ENCODE data around the gene MICAL3. TPM values are rescaled to one million over a fixed set of nuclear protein-coding genes. Genes with fewer than 3 reads are reported as not detected.

The MICAL3 gene
- total and polyA plus RNA-seq, 9 of the 15 experiments (the other 6 are each of a cell fraction or from before 2014, with no cell fraction given), result 0.53 to 32.1 (median 12.3) TPM

DNA sequence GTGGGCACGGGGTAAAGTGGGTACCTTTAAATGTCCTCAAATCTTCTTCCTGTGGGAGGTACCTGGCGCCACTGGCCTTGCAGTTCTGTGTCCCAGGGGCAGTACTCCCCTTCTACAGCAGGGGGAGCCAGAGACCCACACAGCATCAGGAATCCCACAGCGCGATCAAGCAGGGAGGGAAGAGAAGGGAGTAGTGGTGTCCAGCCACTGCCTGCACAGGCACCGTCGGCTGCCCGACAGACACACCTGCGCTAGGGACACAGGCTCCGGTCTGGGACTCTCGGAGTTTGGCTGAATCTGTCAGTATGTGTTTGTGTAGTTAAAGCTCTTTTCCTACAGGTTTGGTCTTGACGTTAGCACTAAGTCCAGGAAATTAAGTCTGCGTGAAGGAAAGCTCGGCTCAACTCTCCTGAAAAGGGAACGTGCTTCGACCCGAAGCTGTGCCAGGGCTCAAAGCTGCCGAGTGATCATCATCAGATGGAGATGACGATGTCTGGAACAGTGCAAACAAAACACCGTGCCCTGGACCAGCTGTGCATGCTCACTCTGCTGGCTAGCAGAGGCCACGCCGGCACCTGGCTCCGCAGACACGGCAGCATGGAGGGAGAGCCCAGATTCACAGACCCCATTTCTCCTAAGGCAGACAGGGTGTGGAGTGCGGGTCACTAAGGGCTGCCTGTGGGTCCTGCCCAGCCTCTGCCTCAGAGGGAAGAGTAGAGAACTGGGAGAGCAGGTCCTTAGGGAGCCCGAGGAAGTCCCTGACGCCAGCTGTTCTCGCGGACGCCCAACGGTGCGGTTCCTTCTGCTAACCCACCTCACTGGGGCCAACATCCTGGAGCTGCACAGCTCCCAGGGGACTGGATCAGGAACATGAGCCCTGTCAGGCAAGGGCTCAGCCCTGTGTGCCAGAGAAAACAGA is 194.1 kb downstream of the MICAL3 start (continued):
- TF ChIP-seq ZNF695 (CRISPR knock-in tag; IDR thresholded peaks at IDR 0.05), result no peak
- TF ChIP-seq ZNF212 (CRISPR knock-in tag; IDR thresholded peaks at IDR 0.05), result no peak
- TF ChIP-seq ZFP36 (IDR thresholded peaks at IDR 0.05; ENCODE audit: low read depth, low read length, partially characterized antibody), result no peak
- TF ChIP-seq DDX20 (tag; IDR thresholded peaks at IDR 0.05; ENCODE audit: low read depth), result no peak
- no peak for TF ChIP-seq SMARCA5 (IDR thresholded peaks at IDR 0.05)
- TF ChIP-seq, protein P1, sequence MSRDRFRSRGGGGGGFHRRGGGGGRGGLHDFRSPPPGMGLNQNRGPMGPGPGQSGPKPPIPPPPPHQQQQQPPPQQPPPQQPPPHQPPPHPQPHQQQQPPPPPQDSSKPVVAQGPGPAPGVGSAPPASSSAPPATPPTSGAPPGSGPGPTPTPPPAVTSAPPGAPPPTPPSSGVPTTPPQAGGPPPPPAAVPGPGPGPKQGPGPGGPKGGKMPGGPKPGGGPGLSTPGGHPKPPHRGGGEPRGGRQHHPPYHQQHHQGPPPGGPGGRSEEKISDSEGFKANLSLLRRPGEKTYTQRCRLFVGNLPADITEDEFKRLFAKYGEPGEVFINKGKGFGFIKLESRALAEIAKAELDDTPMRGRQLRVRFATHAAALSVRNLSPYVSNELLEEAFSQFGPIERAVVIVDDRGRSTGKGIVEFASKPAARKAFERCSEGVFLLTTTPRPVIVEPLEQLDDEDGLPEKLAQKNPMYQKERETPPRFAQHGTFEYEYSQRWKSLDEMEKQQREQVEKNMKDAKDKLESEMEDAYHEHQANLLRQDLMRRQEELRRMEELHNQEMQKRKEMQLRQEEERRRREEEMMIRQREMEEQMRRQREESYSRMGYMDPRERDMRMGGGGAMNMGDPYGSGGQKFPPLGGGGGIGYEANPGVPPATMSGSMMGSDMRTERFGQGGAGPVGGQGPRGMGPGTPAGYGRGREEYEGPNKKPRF (IDR thresholded peaks at IDR 0.05; ENCODE audit: low read depth, low read length), result no peak
- TF ChIP-seq ZNF717 (CRISPR knock-in tag; IDR thresholded peaks at IDR 0.05), result no peak
- TF ChIP-seq, protein P2, sequence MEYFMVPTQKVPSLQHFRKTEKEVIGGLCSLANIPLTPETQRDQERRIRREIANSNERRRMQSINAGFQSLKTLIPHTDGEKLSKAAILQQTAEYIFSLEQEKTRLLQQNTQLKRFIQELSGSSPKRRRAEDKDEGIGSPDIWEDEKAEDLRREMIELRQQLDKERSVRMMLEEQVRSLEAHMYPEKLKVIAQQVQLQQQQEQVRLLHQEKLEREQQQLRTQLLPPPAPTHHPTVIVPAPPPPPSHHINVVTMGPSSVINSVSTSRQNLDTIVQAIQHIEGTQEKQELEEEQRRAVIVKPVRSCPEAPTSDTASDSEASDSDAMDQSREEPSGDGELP (CRISPR knock-in tag; IDR thresholded peaks at IDR 0.05; ENCODE audit: borderline replicate concordance), result peak; percentile 40; the same call in 1 of the 2 replicates
- TF ChIP-seq MAFK (IDR thresholded peaks at IDR 0.05; ENCODE audit: low read length), result no peak
- no peak for TF ChIP-seq HLTF (IDR thresholded peaks at IDR 0.05)
- no peak for TF ChIP-seq CBX8 (IDR thresholded peaks at IDR 0.05; ENCODE audit: borderline replicate concordance, extremely low read depth, low read depth, low read length, poor library complexity, severe bottlenecking)
- no peak for TF ChIP-seq EP300 (IDR thresholded peaks at IDR 0.05; ENCODE audit: low read length)
- no peak for TF ChIP-seq RHOXF2B (CRISPR knock-in tag; conservative IDR thresholded peaks at IDR 0.05)
- TF ChIP-seq, protein P3, sequence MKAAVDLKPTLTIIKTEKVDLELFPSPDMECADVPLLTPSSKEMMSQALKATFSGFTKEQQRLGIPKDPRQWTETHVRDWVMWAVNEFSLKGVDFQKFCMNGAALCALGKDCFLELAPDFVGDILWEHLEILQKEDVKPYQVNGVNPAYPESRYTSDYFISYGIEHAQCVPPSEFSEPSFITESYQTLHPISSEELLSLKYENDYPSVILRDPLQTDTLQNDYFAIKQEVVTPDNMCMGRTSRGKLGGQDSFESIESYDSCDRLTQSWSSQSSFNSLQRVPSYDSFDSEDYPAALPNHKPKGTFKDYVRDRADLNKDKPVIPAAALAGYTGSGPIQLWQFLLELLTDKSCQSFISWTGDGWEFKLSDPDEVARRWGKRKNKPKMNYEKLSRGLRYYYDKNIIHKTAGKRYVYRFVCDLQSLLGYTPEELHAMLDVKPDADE (conservative IDR thresholded peaks at IDR 0.05; ENCODE audit: control insufficient read depth, low read depth, low read length), result no peak
- no peak for TF ChIP-seq NEUROD1 (IDR thresholded peaks at IDR 0.05; ENCODE audit: borderline replicate concordance, low read depth, low read length, partially characterized antibody)
- TF ChIP-seq, protein P4, sequence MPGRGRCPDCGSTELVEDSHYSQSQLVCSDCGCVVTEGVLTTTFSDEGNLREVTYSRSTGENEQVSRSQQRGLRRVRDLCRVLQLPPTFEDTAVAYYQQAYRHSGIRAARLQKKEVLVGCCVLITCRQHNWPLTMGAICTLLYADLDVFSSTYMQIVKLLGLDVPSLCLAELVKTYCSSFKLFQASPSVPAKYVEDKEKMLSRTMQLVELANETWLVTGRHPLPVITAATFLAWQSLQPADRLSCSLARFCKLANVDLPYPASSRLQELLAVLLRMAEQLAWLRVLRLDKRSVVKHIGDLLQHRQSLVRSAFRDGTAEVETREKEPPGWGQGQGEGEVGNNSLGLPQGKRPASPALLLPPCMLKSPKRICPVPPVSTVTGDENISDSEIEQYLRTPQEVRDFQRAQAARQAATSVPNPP (IDR thresholded peaks at IDR 0.05; ENCODE audit: borderline replicate concordance, insufficient read depth, insufficient read length), result no peak
- TF ChIP-seq ZBTB7A (IDR thresholded peaks at IDR 0.05; ENCODE audit: borderline replicate concordance, control insufficient read depth, low read depth, low read length), result no peak
- TF ChIP-seq, protein P5, sequence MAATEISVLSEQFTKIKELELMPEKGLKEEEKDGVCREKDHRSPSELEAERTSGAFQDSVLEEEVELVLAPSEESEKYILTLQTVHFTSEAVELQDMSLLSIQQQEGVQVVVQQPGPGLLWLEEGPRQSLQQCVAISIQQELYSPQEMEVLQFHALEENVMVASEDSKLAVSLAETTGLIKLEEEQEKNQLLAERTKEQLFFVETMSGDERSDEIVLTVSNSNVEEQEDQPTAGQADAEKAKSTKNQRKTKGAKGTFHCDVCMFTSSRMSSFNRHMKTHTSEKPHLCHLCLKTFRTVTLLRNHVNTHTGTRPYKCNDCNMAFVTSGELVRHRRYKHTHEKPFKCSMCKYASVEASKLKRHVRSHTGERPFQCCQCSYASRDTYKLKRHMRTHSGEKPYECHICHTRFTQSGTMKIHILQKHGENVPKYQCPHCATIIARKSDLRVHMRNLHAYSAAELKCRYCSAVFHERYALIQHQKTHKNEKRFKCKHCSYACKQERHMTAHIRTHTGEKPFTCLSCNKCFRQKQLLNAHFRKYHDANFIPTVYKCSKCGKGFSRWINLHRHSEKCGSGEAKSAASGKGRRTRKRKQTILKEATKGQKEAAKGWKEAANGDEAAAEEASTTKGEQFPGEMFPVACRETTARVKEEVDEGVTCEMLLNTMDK (IDR thresholded peaks at IDR 0.05; ENCODE audit: borderline replicate concordance, insufficient read depth, low read depth, low read length, poor library complexity, severe bottlenecking), result peak; percentile 71

Data from K562 (cell line).